ENCODE results near the gene INSL3.

The INSL3 gene

DNA sequence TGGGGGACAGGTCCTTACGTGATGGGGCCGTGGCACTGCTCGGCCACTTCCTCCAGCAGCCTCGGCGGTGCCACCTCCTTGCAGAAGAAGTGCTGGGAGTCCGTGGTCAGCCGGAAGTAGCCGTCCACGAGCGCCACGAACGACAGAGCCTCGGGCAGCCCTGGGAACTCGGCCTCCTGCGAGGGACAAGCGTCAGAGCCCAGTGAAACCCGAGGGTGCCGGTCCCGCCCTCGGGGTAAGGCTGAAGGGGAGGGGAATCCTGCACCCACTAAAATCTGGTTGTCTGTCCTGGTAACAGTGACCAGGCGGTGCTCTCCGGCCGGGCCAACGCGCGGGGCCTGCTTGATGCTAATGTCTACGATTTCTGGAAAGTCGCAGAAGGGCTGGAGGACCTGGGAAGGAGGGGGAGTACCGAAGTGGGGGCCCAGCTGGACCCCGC, 20.1 kb upstream of the INSL3 start:
- Histone ChIP-seq H2AFZ (ENCODE audit: low read length) (no peak overlapping the region), H3K4me1 (ENCODE audit: insufficient read depth, low read length, severe bottlenecking) (no peaks in the 10 kb centered on the region), H3K4me3 (ENCODE audit: low read depth, low read length, poor library complexity, severe bottlenecking) (no peak overlapping the region), H4K20me1 (ENCODE audit: insufficient read depth, low read length) (no peaks in the 10 kb centered on the region), H3K9me2 (ENCODE audit: low read depth, low read length) (no peaks in the 10 kb centered on the region), H3K9ac (ENCODE audit: low read length) (no peak overlapping the region), H3K79me2 (ENCODE audit: insufficient read depth, low read length) (no peaks in the 10 kb centered on the region), H3K4me2 (ENCODE audit: low read length) (no peak overlapping the region), H3K27me3 (ENCODE audit: insufficient read depth, low read length) (no peaks in the 10 kb centered on the region), H3K9me3 (ENCODE audit: low read length) (no peaks in the 10 kb centered on the region), H3K27ac (ENCODE audit: low read depth, low read length, poor library complexity, severe bottlenecking) (no peak overlapping the region), H3F3A (ENCODE audit: insufficient read depth, low read length) (no peaks in the 10 kb centered on the region), H3K36me3 (ENCODE audit: insufficient read depth, low read length) (no peaks in the 10 kb centered on the region)
- no peak for TF ChIP-seq EZH2 (IDR thresholded peaks at IDR 0.05; ENCODE audit: borderline replicate concordance, low read length)
- TF ChIP-seq, protein P1, sequence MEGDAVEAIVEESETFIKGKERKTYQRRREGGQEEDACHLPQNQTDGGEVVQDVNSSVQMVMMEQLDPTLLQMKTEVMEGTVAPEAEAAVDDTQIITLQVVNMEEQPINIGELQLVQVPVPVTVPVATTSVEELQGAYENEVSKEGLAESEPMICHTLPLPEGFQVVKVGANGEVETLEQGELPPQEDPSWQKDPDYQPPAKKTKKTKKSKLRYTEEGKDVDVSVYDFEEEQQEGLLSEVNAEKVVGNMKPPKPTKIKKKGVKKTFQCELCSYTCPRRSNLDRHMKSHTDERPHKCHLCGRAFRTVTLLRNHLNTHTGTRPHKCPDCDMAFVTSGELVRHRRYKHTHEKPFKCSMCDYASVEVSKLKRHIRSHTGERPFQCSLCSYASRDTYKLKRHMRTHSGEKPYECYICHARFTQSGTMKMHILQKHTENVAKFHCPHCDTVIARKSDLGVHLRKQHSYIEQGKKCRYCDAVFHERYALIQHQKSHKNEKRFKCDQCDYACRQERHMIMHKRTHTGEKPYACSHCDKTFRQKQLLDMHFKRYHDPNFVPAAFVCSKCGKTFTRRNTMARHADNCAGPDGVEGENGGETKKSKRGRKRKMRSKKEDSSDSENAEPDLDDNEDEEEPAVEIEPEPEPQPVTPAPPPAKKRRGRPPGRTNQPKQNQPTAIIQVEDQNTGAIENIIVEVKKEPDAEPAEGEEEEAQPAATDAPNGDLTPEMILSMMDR (IDR thresholded peaks at IDR 0.05; ENCODE audit: low read length), result no peak

DNA sequence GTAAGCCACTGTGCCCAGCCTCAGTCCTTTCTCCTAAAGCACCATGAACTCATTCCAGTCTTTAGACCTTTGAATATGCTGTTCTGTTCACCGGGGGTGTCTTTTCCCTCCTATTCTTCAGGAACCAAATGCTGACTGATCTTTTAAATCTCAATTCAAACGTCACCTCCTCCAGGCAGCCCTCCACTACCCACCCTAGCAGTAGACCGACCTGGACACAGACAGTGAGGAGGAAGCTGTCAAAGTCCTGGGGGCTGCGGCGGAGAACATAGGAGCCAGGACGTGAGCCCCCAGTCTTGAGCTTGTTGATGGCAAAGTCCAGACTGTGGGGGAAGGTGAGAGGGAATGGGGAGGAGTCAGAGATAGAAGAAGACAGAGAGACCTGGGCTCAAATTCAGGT, 18.7 kb upstream of the INSL3 start:
- no peaks in the 10 kb centered on the region for H3K27me3 ChIP-seq (ENCODE audit: insufficient read depth, low read length)

DNA sequence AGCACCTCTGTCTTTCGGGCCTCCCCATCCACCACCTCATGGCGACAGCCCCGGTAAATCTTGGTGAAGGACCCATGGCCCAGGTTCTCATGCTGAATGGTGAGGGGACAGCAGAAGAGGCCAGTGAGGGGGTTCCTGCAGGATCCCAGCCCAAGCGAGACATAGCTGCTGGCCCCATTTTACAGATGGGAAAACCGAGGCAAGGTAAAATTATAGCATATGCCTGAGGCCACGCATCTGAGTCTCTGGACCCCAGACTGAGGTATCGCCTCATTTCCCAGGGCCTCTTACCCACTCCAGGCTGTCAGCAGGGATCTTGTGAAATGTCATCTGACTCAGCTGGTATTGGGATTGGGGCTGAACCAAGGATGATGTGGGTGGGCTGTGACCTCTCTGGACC, 16.7 kb upstream of the INSL3 start:
- no peaks in the 10 kb centered on the region for H3K4me1 ChIP-seq (ENCODE audit: insufficient read depth, low read length, severe bottlenecking)
- no peaks in the 10 kb centered on the region for H3K36me3 ChIP-seq (ENCODE audit: insufficient read depth, low read length)
- no peak overlapping the region for H3K4me3 ChIP-seq (ENCODE audit: low read depth, low read length, poor library complexity, severe bottlenecking)
- H2AFZ ChIP-seq (ENCODE audit: low read length), result no peak overlapping the region
- TF ChIP-seq, protein P1 (IDR thresholded peaks at IDR 0.05; ENCODE audit: low read length), result no peak
- TF ChIP-seq EZH2 (IDR thresholded peaks at IDR 0.05; ENCODE audit: borderline replicate concordance, low read length), result no peak
- no peaks in the 10 kb centered on the region for H3F3A ChIP-seq (ENCODE audit: insufficient read depth, low read length)
- H3K27me3 ChIP-seq (ENCODE audit: insufficient read depth, low read length), result no peaks in the 10 kb centered on the region
- no peak overlapping the region for H3K27ac ChIP-seq (ENCODE audit: low read depth, low read length, poor library complexity, severe bottlenecking)
- no peaks in the 10 kb centered on the region for H3K9me2 ChIP-seq (ENCODE audit: low read depth, low read length)
- H3K79me2 ChIP-seq (ENCODE audit: insufficient read depth, low read length), result no peaks in the 10 kb centered on the region
- no peak overlapping the region for H3K9ac ChIP-seq (ENCODE audit: low read length)
- no peak overlapping the region for H3K4me2 ChIP-seq (ENCODE audit: low read length)
- no peaks in the 10 kb centered on the region for H4K20me1 ChIP-seq (ENCODE audit: insufficient read depth, low read length)
- H3K9me3 ChIP-seq (ENCODE audit: low read length), result no peaks in the 10 kb centered on the region

More for the DNA sequence above, 18.7 kb upstream of the INSL3 start:
- Histone ChIP-seq H4K20me1 (ENCODE audit: insufficient read depth, low read length) (no peaks in the 10 kb centered on the region), H3K27ac (ENCODE audit: low read depth, low read length, poor library complexity, severe bottlenecking) (no peak overlapping the region), H3F3A (ENCODE audit: insufficient read depth, low read length) (no peaks in the 10 kb centered on the region), H3K36me3 (ENCODE audit: insufficient read depth, low read length) (no peaks in the 10 kb centered on the region), H3K4me2 (ENCODE audit: low read length) (no peak overlapping the region), H3K79me2 (ENCODE audit: insufficient read depth, low read length) (no peaks in the 10 kb centered on the region), H3K4me3 (ENCODE audit: low read depth, low read length, poor library complexity, severe bottlenecking) (no peak overlapping the region), H3K9me3 (ENCODE audit: low read length) (no peaks in the 10 kb centered on the region), H3K4me1 (ENCODE audit: insufficient read depth, low read length, severe bottlenecking) (no peaks in the 10 kb centered on the region), H3K9ac (ENCODE audit: low read length) (no peak overlapping the region), H2AFZ (ENCODE audit: low read length) (no peak overlapping the region), H3K9me2 (ENCODE audit: low read depth, low read length) (no peaks in the 10 kb centered on the region)
- TF ChIP-seq, protein P1 (IDR thresholded peaks at IDR 0.05; ENCODE audit: low read length), result no peak
- no peak for TF ChIP-seq EZH2 (IDR thresholded peaks at IDR 0.05; ENCODE audit: borderline replicate concordance, low read length)

All from OCI-LY1 (cell line).